Stimulated activated CD8-positive, alpha-beta memory T cell treated with anti-CD3 and anti-CD28 coated beads, Interleukin-4, amount 100 ng/mL, for 24 hours (primary cell): ENCODE results near the gene CASD1.

Experiments
- DNase-seq: peaks from one replicate; pipeline ENCODE4 v3.0.0-alpha.2; 2020; ENCODE audit warnings: low read depth

CASD1 gene

DNA sequence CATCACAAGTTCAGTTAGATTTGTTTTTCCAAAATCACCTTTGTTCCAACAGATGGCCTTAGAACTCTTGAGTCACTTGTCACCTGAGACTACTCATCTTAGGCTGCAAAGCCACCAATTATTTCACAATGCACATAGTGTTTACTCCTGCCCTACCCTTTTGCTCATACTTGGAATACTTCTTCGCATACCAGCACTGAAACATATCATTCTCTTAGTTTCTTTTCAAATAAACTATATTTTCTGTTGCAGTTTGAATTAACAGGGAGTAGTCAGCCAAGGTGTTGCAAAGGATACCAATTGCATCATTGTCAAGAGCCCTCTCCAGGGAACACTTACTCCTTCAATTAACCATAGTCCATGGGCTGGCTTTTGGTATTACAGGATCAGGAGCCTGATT lies 71.0 kb downstream of the CASD1 start:
- no peak for DNase-seq

DNA sequence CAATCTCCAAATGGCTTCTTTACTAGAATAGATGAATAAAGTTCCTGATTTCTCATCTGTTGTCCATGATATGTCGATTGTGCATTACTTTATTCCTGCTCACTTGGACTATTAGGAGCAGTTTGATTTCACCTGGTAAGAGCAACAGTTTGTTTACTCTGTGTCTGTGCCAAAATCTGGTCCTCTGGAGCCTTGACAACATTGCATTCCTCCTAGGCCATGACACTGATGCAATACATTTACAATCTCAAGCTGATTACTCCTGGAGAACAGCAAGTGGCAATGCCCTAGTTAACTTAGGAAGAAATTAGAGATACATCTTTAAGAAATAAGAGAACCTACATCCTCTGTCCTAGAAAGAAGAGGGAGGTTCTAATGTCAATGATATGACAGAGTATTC lies 74.5 kb downstream of the CASD1 start:
- DNase-seq, result no peak

DNA sequence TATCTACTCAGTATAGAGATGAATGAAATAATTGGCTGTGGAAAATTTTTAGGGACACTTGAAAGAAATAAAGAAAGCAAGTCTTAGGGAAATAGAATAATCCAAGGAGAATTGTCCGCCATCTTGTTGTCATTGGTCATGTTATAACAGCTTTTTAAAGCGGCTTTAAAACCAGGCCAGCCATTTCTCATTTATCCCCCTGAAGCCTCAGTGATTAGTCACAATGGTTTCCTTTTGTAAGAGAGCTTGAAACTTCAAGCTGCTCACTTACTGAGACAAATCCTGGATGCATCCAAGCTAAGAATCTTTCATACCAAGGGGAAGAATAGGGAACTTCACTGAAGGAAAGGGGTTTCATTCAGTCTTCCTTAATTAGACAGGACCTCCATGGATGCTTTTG lies 78.5 kb downstream of the CASD1 start:
- no peak for DNase-seq

DNA sequence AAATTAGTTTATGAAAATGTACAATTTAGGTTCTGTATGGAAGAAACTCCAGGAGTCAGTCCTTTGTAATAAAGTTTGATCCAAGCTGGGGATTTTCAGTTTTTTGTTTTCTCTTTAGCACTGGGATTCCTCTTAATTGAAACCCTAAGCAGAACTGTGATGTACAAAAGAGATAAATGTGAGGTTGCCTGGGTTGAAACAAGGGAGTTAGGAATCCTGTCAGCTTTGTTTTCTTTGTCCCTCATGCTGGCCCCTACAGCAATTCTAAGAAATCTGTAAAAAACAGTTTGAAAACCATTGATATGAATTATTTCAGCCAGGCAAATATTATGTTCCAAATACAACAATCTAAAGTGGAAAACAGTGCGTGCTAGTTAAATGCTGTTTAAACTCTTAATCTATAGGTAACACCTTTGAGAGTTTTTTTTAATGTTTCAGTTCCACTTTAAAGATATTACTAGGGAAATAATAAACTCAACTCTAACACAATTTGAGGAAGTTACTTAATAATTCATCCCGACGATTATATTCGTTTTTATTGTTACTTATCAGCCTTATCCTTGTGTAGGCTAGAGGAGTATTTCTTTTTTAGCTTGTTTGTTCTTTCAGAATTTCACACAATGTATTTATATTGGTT lies 81.0 kb downstream of the CASD1 start:
- DNase-seq, result no peak

DNA sequence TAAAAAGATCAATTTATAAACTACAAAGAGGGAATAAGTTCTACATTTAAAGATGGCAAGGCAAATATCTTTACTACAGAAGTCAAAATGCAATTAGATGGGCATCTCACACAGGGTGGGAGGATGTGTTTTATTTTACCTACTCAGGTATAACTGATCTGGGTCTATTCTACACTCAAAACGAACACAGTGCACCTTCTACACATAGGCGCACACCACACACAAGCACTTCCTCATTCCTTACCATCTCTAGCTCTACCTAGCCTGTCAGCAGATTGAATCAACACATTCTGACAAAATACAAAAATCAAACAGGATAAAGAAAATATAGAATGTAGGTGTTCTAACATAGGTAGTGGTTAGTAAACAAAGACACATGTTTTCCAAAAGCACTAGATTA lies 81.6 kb downstream of the CASD1 start:
- no peak for DNase-seq

DNA sequence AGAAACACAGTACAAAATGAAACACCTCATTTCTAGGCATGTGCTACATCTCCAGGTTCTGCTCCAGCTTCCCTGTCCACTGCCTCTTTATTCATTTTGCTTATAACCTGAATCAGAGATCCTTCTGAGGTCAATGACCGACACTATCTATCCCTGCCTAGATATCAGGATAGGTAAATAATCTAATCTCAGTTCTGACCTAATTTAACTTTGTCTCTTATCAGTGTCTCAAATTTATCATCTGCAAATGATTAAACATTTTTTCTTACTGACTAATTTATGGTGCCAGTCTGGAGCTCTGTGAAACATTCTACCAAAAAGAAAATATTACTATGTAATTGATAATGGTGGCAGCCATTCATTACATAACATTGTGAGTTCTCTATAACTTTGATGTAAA lies 85.3 kb downstream of the CASD1 start:
- DNase-seq, result no peak

DNA sequence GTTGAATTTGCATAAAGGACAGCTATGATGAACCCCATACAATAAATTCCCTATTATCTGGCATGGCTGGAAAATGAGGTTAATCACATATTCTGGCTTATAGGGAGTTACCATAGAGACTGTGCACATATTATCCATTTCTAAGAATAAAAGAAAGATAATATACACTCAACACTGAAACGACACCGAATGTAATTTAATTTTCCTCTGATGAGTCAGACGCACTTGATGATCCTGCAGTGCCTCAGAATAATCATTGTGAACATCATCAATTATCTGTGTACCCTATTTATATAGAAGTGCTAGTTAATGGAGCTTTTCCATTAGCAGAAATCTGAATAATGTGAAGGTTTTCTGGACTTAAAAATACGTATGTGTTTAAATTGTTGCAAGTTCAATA lies 86.1 kb downstream of the CASD1 start:
- DNase-seq, result no peak

DNA sequence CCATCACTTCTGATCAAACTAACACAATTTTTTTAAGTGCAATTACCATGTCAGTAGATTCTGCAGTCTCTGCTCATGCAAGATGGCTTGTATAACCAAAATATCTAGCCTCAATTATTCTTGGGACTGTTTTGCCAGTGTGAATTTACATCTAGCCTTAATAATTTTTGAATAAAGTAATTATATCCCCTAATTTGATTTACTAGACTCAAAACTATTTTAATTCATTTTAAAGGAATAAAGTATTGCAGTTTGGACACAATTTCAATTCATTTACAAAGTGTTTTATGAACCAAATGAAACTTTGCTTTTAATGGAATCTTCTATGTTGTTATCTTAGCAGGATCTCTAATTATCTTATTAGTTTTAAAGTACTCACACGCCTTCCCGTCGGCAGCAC lies 90.7 kb downstream of the CASD1 start:
- no peak for DNase-seq

DNA sequence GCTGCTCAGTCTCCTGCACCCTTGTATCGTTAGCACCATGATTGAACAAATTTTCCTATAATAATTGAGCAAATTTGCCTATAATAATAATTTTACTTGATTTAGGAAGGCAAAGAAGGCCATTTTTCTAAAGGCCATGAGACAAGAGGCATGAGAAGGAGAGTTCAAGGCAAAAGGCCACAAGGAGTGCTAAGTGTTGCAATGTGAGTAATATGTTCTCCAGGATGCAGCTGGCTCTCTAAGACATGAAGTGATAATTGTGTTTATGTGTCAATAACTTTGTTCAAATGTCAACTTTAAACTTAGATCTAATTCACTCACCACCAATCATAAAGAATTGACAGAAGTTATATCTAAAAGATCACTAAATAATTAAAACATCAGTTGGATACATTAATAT lies 92.6 kb downstream of the CASD1 start:
- no peak for DNase-seq

DNA sequence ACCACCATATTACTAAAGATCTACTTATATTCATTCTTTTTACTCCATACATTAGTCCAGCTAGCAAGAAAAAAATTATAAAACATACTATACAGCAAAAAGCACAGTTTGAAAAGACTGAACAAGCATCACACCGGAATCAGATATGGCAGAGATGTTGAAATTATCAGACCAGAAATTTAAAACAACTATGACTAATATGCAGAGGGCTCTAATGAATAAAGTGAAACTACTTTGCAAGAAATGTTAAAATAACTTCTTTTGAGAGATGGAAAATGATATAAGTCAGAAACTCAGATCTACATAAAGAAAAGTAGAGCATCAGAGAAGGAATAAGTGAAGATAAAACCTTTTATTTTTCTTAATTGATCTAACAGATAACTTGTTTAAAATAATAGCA lies 95.4 kb downstream of the CASD1 start:
- DNase-seq, result no peak
